Pancreas (tissue), 10 donors: ENCODE measurements around the gene MAP3K5. TPM values are rescaled to one million over a fixed set of nuclear protein-coding genes. Genes with fewer than 3 reads are reported as not detected.

Experiments
- ATAC-seq, 4 donors: fragments of 200-7000 bp; cut with Tn5 transposase; one replicate each; pipeline versions ENCODE4 v1.8.0 to v1.9.1; 2020; ENCODE audit warnings: mild to moderate bottlenecking in 4 of 4, moderate library complexity in 4 of 4
- DNase-seq, 6 donors: peaks; one replicate each; pipeline ENCODE4 v3.0.0-alpha.2; 2020
- FAIRE-seq: peaks from 2 replicates; lab custom pipeline; 2012; peaks lifted over from hg19 to GRCh38; lab: Jason Lieb, UNC
- H3K27ac ChIP-seq, 4 donors: fragments of 200-600 bp; sonication (generic); 1 replicate in 3 of 4; 2 replicates in 1 of 4; pipeline versions ENCODE4 v1.5.0 to v1.8.0; 2020
- H3K27me3 ChIP-seq, 4 donors: fragments of 200-600 bp; one replicate each; pipeline ENCODE4 v1.8.0; 2021
- H3K36me3 ChIP-seq, 3 donors: fragments of 200-600 bp; sonication (generic) in 1 of 3; one replicate each; pipeline versions ENCODE4 v1.5.0 to v1.8.0; 2020 to 2021
- H3K4me1 ChIP-seq, 3 donors: fragments of 200-600 bp; one replicate each; pipeline ENCODE4 v1.8.0; 2021
- H3K4me3 ChIP-seq, 4 donors: fragments of 200-600 bp; sonication (generic) in 2 of 4; one replicate each; pipeline versions ENCODE4 v1.5.0 to v1.8.0; 2020 to 2021
- H3K9me3 ChIP-seq, 4 donors: fragments of 200-600 bp; one replicate each; pipeline ENCODE4 v1.8.0; 2021
- WGBS, 2 donors: extraction: QIAGEN DNeasy Blood & Tissue Kit; methylation state at CpG; one replicate each; pipeline ENCODE4 v1.1.7; 2013; 5-methylcytosine and 5-hydroxymethylcytosine counted together
- intact Hi-C, 3 donors: fragments of 100-400 bp; cut with DNase I; formaldehyde crosslinking; loops; one replicate each; pipeline versions ENCODE4 v1.11.1 to v1.14.2; 2022
- polyA plus RNA-seq, 2 donors: library from polyadenylated mRNA; stranded (reverse); fragments of 200-250 nt; gene quantifications; one replicate each; pipeline ENCODE4 v1.2.3, GENCODE V29; 2013
- total RNA-seq, 6 donors: library from RNA; stranded (reverse); fragmentation: NEBNext Ultra II Directional in 4 of 6; extraction: Animal tissue kit (Norgen Biotek cat#: 25700) in 4 of 6; gene quantifications; one replicate each; pipeline versions ENCODE4 v1.2.1 to v1.2.4, GENCODE V29; 2021 to 2023
- TF ChIP-seq, protein P1 (sequence below), 4 donors: fragments of 200-600 bp; sonication (generic) in 3 of 4; IDR thresholded peaks; one replicate each; pipeline versions ENCODE4 v1.5.0 to v1.8.0; 2021; ENCODE audit warnings: antibody characterized with exemption in 4 of 4
- donor health status: healthy with polysubstance abuse.
- donor health status: DM: no; HTN: no; CAD: no; lungs with moderate emphysema.
- donor health status: DM: no; HTN: no; CAD: no.
- donor health status: control.
- donor health status: control.
- donor health status: Bipolar disorder and iron deficiency.
- donor health status: DM: yes; HTN: yes; CAD: no.
- donor health status: DM: no; HTN: no; CAD: no.
- donor health status: DM: no; HTN: no; CAD: no.
- donor health status: DM: yes; HTN: yes; CAD: no.

MAP3K5 gene
- total and polyA plus RNA-seq, 8 donors, result 6.7 to 28.6 (median 19.4) TPM

DNA sequence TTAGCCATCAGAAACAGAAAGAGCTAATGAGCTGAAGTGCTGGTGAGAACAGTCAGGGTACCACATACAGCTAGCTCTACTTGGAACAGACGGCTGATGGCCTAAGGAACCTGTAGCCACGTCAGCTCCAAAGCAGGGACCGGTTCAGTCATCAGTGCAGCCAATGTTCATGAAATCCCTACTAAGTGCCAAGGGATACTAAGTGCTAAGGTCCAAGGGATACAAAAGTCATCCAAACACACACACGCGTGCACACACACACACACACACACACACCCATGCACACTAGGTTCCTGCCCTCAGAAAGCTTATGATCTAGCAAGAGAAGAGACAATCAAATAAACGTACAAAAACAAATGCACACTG, 53.6 kb downstream of the MAP3K5 start:
- H3K4me1 ChIP-seq, result peaks cover 0 to 22% (median 12%) of the 10 kb centered on the region in 3 donors
- TF ChIP-seq, protein P1, sequence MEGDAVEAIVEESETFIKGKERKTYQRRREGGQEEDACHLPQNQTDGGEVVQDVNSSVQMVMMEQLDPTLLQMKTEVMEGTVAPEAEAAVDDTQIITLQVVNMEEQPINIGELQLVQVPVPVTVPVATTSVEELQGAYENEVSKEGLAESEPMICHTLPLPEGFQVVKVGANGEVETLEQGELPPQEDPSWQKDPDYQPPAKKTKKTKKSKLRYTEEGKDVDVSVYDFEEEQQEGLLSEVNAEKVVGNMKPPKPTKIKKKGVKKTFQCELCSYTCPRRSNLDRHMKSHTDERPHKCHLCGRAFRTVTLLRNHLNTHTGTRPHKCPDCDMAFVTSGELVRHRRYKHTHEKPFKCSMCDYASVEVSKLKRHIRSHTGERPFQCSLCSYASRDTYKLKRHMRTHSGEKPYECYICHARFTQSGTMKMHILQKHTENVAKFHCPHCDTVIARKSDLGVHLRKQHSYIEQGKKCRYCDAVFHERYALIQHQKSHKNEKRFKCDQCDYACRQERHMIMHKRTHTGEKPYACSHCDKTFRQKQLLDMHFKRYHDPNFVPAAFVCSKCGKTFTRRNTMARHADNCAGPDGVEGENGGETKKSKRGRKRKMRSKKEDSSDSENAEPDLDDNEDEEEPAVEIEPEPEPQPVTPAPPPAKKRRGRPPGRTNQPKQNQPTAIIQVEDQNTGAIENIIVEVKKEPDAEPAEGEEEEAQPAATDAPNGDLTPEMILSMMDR (IDR thresholded peaks at IDR 0.05), result no peak
- H3K27ac ChIP-seq, result peak overlapping the region in 3 of 4 donors; percentile 7 to 68 (median 24)
- ATAC-seq (peak; percentile 24 to 51 (median 43)), FAIRE-seq (no peak), DNase-seq (no peak)
- no peaks in the 10 kb centered on the region for H3K9me3 ChIP-seq
- intact Hi-C loops, result no loop called here
- no peaks in the 10 kb centered on the region for H3K36me3 ChIP-seq
- 73 to 74% methylated on average over 6 of the region's 6 CpGs for WGBS, 2 donors
- no peaks in the 10 kb centered on the region for H3K27me3 ChIP-seq
- H3K4me3 ChIP-seq, result no peak overlapping the region

DNA sequence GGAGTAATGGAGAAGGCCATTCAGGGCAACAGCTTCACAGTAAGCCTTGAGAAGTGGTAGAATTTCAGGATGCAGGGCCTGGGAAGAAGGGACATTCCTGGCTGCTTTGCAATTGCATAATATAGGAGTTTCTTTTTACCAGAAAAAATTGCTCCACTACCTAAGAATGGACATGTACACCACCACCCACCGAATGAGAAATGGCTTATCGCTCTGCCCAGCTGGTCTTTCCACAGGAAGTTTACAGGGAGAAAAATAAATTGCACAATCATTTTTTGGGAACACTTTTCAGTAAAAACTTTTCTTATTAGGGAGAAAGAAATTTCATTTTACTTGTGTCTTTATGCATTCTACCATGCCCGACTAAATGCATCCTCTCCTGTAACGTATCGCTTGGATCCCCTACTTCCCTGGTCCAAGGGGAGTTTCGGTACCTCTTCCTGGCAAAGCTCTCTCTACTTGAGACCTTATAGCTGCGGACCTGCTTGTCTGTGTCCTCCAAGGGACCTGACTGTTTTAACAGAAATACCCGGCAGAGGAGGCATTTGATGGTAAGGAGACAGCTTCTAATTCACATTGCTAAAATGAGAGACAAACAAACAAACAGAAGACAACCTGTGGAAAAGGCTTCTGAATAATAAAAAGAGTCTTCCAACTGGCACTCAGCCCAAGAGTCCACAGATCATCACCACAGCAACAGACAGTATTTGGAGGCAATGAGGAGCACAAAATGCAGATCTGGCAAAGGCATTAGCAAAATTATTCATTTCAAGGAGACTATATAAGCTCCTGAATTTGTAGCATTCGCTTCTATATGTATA, 54.2 kb downstream of the MAP3K5 start:
- peak overlapping the region in 3 of 4 donors; percentile 7 to 68 (median 24) for H3K27ac ChIP-seq
- 34 to 52% methylated on average over 9 of the region's 9 CpGs for WGBS, 2 donors
- intact Hi-C loops, result no loop called here

GRCh38 chr6:136737374-136737844, 54.9 kb downstream of the MAP3K5 start:
- Histone ChIP-seq H3K27me3 (no peaks in the 10 kb centered on the region), H3K9me3 (no peaks in the 10 kb centered on the region), H3K36me3 (no peaks in the 10 kb centered on the region), H3K4me3 (no peak overlapping the region), H3K27ac (peak overlapping the region in 2 of 4 donors; percentile 24 to 68), H3K4me1 (peaks cover 0 to 22% (median 12%) of the 10 kb centered on the region in 3 donors)
- 90 to 96% methylated on average over 4 to 5 of the region's 5 CpGs for WGBS, 2 donors
- FAIRE-seq, result no peak
- no peak for DNase-seq
- no peak for ATAC-seq
- intact Hi-C loops, result no loop called here
- TF ChIP-seq, protein P1 (IDR thresholded peaks at IDR 0.05), result no peak

More for the DNA sequence above, 54.2 kb downstream of the MAP3K5 start:
- Histone ChIP-seq H3K36me3 (no peaks in the 10 kb centered on the region), H3K9me3 (no peaks in the 10 kb centered on the region), H3K4me3 (no peak overlapping the region), H3K4me1 (peaks cover 0 to 22% (median 12%) of the 10 kb centered on the region in 3 donors), H3K27me3 (no peaks in the 10 kb centered on the region)
- TF ChIP-seq, protein P1 (IDR thresholded peaks at IDR 0.05), result no peak
- FAIRE-seq (no peak), DNase-seq (peak in 1 of 6 donors; percentile 15), ATAC-seq (peak; percentile 43 to 82 (median 72))

DNA sequence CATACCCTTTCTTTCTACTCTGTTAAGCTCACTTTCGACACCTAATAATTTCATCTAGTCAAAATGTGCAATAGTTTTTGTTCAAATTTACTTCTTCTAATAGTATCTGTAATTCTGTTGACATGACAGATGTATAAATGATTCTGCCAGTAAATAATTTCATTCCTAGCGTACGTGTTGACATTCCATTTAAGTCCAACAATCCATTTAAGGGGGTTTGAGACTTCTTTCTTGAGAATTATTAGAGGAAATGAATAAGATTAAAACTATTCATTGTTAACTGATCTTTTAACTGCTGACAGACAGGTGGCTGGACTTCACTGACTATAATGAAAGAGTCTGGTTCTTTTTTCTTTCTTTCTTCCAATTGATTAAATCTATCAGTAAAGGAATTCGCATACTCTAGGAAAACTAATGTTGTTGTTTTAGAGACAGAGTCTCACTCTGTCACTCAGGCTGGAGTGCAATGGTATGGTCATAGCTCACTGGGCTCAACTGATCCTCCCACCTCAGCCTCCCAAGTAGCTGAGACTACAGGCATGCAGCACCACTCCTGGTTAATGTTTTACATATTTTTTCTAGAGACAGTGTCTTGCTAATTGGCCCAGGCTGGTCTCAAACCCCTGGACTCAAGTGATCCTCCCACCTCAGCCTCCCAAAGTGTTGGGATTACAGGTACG, 55.9 kb downstream of the MAP3K5 start:
- ATAC-seq, result no peak
- intact Hi-C loops, result no loop called here
- DNase-seq, result no peak
- TF ChIP-seq, protein P1 (IDR thresholded peaks at IDR 0.05), result no peak
- Histone ChIP-seq H3K27ac (no peak overlapping the region), H3K36me3 (no peaks in the 10 kb centered on the region), H3K9me3 (no peaks in the 10 kb centered on the region), H3K4me1 (peaks cover 0 to 22% (median 12%) of the 10 kb centered on the region in 3 donors), H3K27me3 (no peaks in the 10 kb centered on the region), H3K4me3 (no peak overlapping the region)
- no peak for FAIRE-seq
- 63 to 66% methylated on average over 5 of the region's 5 CpGs for WGBS, 2 donors
